ENCODE measurements around the gene TMA7. TPM values are rescaled to one million over a fixed set of nuclear protein-coding genes. Genes with fewer than 3 reads are reported as not detected.

Gene TMA7
- total and polyA plus RNA-seq, 2 of the 13 experiments (the other 11 are each of a cell fraction or from before 2014, with no cell fraction given), result 100 to 486 TPM

- peak; percentile 76; the same call in 1 of the 2 replicates for TF ChIP-seq ZNF280D (CRISPR knock-in tag; IDR thresholded peaks at IDR 0.05)
- no peak for TF ChIP-seq MTF1 (CRISPR knock-in tag; IDR thresholded peaks at IDR 0.05)
- TF ChIP-seq MTA3 (CRISPR knock-in tag; IDR thresholded peaks at IDR 0.05), result no peak
- no peak for TF ChIP-seq SRSF4 (IDR thresholded peaks at IDR 0.05; ENCODE audit: low read depth, low read length, poor library complexity, severe bottlenecking)
- TF ChIP-seq RORA (CRISPR knock-in tag; IDR thresholded peaks at IDR 0.05), result no peak
- no peak for TF ChIP-seq ZNF550 (CRISPR knock-in tag; IDR thresholded peaks at IDR 0.05; ENCODE audit: borderline replicate concordance)
- TF ChIP-seq ZNF138 (CRISPR knock-in tag; IDR thresholded peaks at IDR 0.05; ENCODE audit: low read depth), result no peak
- peak; percentile 73 for TF ChIP-seq SOX13 (IDR thresholded peaks at IDR 0.05)
- TF ChIP-seq SOX13 (CRISPR knock-in tag; conservative IDR thresholded peaks at IDR 0.05 in 1 of 2, IDR thresholded peaks at IDR 0.05 in 1 of 2), result peak in 1 of 2 experiments; percentile 79; a peak in 2 of 4 replicates
- peak; percentile 96 for TF ChIP-seq ZC3H13 (CRISPR knock-in tag; IDR thresholded peaks at IDR 0.05)
- TF ChIP-seq TBP (CRISPR knock-in tag; IDR thresholded peaks at IDR 0.05), result no peak
- no peak for TF ChIP-seq FOXC1 (CRISPR knock-in tag; IDR thresholded peaks at IDR 0.05; ENCODE audit: borderline replicate concordance)
- no peak for TF ChIP-seq CERS6 (CRISPR knock-in tag; IDR thresholded peaks at IDR 0.05)
- peak; percentile 49; the same call in 1 of the 2 replicates for TF ChIP-seq ARHGAP35 (CRISPR knock-in tag; IDR thresholded peaks at IDR 0.05; ENCODE audit: borderline replicate concordance)
- no peak for TF ChIP-seq GABPA (IDR thresholded peaks at IDR 0.05; ENCODE audit: low read depth, low read length)
- TF ChIP-seq GABPA (CRISPR knock-in tag; IDR thresholded peaks at IDR 0.05; ENCODE audit: low read depth), result peak; percentile 88
- peak; percentile 44; the same call in 1 of the 2 replicates for TF ChIP-seq DZIP1 (CRISPR knock-in tag; IDR thresholded peaks at IDR 0.05)
- TF ChIP-seq CREB3 (CRISPR knock-in tag; IDR thresholded peaks at IDR 0.05), result no peak
- TF ChIP-seq ZNF124 (CRISPR knock-in tag; IDR thresholded peaks at IDR 0.05), result no peak
- no peak; the same call in 1 of the 2 replicates for TF ChIP-seq TGIF2 (CRISPR knock-in tag; IDR thresholded peaks at IDR 0.05)
- 0 out of 2 replicates have a peak, but pooled peaks have one; percentile 54 for TF ChIP-seq PAWR (CRISPR knock-in tag; IDR thresholded peaks at IDR 0.05; ENCODE audit: borderline replicate concordance)
- TF ChIP-seq ZMYM2 (CRISPR knock-in tag; IDR thresholded peaks at IDR 0.05), result no peak
- peak; percentile 78; the same call in 1 of the 2 replicates for TF ChIP-seq ZNF614 (CRISPR knock-in tag; IDR thresholded peaks at IDR 0.05; ENCODE audit: borderline replicate concordance)
These were observed 9.9 kb upstream of the TMA7 start, which contains the start of gene PLXNB1 (continued) for GRCh38 chr3:48429960-48430707.
